HG03378 (cell line): ENCODE data around the gene FRMD4A.
"Not testable (repeated sequence)": the region's sequence is repeated elsewhere in the genome, so short reads cannot be mapped to it uniquely, and the experiment has no call there.

Source experiments
- ATAC-seq: cut with Tn5 transposase; IDR thresholded peaks from one replicate; pipeline ENCODE4 v1.9.1; 2021; ENCODE audit warnings: mild to moderate bottlenecking, moderate library complexity; ENCODE audit not compliant: unreplicated experiment

FRMD4A gene

GRCh38 chr10:13736506-13736905 is 594.2 kb downstream of the FRMD4A start:
- ATAC-seq: no peak

DNA sequence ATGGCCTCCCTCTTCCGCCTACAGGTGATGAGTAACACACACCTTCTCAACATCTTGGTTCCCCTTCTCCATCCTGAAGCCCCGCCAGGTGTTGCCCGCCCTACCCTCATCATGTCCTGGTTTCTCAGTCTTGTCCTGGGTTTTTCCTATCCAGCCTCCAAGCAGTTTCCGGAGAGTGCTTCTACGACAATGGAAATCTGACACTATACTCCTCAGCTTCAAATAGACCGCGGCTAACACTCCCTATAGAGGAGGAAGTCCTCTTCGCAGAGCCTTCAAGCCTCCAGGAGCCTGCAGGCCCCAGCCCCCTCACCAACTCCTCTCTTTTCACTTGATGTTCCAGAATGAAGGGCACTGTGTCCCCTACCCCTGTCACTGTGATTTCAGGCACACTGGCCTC is 596.6 kb downstream of the FRMD4A start:
- no peak for ATAC-seq

- no peak for ATAC-seq
These were observed 597.7 kb downstream of the FRMD4A start for GRCh38 chr10:13733071-13733470.

GRCh38 chr10:13732465-13732881 is 598.3 kb downstream of the FRMD4A start:
- no peak for ATAC-seq

- no peak for ATAC-seq
These were observed 598.9 kb downstream of the FRMD4A start for GRCh38 chr10:13731799-13732198.

DNA sequence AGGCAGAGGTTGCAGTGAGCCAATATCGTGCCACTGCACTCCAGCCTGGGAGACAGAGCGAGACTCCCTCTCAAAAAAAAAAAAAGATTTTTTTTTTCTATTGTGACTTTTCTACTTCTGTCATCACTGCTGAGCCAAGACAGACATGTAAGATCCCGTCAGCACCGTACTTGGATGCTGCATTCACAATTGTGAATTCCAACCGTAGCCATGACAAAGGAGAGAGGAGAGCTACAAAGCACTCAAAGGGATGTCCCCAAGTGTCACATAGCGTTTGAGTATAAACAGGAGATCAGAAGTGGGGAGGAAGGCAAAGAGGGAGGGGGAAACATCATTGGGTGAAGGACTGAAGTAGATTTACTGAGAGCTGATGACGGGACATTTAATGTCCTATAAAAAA is 599.8 kb downstream of the FRMD4A start:
- ATAC-seq: no peak

GRCh38 chr10:13730306-13730652 is 600.4 kb downstream of the FRMD4A start:
- ATAC-seq: no peak

DNA sequence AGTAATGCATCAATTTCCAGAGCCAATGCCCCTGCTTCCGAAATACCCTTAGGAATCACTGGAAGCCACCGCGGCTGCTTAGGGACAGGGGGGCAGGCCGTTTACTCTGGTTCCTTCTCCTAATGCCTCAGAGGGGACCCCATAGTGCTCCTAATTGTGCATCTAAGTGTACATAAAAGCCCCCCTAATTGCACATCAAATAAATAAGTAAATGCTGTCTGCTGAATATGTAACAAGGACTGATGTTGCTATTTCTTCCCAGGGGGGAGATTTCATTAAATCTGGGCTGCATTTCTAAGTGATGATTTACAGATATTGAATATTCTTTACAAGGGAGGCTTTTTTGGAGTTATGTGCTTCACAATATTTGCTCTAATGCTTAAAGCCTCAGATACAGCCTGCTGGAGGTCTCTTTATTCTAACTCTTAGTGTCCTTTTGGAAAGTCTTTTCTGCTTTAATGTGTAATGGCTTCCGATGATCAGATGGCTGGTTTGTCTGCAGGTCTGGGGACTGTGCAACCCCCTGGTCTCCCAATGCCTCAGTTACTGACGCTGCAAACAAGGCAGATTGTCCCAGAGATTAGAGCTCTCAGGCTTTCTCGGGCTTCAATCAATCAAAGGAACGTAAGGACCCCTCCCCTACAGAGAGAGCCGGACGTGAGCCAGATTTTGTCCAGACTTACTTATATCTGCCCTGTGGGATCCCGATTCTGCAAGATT is 601.0 kb downstream of the FRMD4A start:
- no peak for ATAC-seq

- no peak for ATAC-seq
These were observed 601.7 kb downstream of the FRMD4A start for GRCh38 chr10:13728898-13729535.

- no peak for ATAC-seq
These were observed 605.1 kb downstream of the FRMD4A start for GRCh38 chr10:13725594-13725993.

- no peak for ATAC-seq
These were observed 606.2 kb downstream of the FRMD4A start for GRCh38 chr10:13724484-13724883.

- no peak for ATAC-seq
These were observed 607.7 kb downstream of the FRMD4A start for GRCh38 chr10:13722747-13723653.

DNA sequence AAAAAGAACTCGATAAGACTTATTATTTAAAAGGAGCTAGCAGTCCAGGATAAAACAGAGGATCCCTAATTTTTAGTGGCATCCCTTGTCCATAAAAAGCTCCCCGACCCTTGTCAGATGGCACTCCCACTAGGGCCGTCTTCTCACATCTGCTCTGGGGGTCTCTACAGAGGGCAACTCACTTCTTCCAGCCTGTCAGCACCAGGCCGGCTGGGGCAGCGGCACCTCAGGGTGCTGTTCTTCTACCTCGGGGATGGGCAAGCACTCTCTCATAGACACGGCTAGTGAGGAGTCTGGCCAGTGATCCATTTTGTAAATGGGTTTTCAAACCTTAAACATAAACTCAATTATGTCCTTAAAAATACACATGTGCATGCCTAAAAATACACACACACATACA is 609.2 kb downstream of the FRMD4A start:
- no peak for ATAC-seq

DNA sequence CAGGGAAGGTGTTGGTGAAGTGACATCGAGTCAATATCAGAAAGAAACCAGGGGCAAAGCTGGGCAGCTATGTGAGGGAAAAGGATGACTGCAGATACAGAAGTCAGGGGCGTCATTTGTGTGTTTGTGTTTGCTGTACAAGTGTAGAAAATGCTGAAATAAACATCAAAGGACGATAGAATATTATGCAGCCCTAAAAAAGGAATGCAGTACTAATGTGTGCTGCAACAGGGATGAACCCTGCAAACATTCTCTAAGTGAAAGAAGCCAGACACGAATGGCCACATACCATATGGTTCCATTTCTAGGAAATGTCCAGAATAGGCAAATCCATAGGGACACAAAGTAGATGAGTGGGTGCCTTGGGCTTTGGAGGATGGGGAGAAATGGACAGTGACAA is 610.0 kb downstream of the FRMD4A start:
- ATAC-seq: no peak

- no peak for ATAC-seq
These were observed 611.3 kb downstream of the FRMD4A start for GRCh38 chr10:13719425-13719824.

- no peak for ATAC-seq
These were observed 611.9 kb downstream of the FRMD4A start for GRCh38 chr10:13718820-13719219.

- no peak for ATAC-seq
These were observed 612.6 kb downstream of the FRMD4A start for GRCh38 chr10:13717936-13718772.

- no peak for ATAC-seq
These were observed 613.2 kb downstream of the FRMD4A start for GRCh38 chr10:13717571-13717935.

DNA sequence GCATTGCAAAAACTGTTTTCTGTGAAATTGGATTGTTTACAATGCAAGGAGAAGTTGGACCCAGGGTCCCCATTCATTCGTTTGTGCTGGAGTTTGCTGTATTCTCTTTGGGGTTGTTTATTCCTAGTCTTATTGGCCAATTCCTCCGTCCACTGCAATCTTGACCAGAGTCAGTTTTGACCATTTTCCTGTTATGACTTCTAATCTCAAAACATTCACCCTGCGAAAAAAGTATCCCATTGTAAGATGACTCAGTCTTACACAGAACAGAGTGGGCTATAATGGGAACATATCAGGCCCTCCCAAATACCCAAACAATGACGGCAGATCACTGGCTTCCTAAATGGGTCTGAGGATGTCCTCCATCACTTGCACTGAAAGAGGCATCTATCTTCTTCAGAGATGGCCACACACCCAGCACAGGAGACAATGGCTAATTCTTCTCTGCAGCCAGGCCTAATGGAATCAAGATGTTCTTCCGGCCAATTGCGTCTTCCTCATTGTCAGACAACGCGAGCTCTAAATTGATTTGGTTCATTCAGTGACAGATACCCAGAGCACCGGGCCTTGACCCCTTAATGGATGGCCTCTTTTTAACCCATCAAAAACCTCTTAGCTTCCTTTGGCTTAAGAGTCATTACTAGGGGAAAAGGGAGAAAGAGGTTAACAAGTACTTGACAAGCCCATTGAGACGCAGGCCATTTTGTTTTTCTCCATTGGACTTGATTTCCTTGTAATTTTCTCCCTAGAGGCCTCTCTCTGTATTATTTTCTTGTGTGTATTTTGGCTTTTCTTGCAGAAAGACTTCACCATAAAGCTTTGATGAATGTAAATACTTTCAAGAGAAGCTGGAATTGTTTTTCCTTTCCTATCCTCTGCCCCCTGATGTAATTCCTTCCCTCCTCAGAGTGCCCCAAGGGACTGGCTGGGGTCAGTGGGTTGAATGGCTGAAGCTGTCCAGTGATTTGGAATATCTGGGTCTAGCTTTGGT is 614.3 kb downstream of the FRMD4A start:
- ATAC-seq: no peak

DNA sequence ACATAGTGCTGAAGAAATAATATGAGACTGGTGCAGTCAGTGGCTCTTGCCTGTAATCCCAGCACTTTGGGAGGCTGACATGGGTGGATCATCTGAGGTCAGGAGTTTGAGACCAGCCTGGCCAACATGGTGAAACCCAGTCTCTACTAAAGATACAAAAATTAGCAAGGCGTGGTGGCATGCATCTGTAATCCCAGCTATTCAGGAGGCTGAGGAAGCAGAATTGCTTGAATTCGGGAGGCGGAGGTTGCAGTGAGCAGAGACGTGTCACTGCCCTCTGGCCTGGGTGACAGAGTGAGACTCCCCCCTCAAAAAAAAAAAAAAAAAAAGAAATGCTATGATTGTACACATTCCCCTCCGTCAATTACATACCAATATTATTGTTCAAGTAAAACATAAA is 615.1 kb downstream of the FRMD4A start:
- not testable (repeated sequence) for ATAC-seq
